Fibroblast of the aortic adventitia (primary cell): Measurements from ENCODE around the gene LINC01488. TPM values are rescaled to one million over a fixed set of nuclear protein-coding genes. Genes with fewer than 3 reads are reported as not detected.
A peak's percentile ranks its signal among the peaks of the same experiment; 100 is the strongest.

Experiments
- DNase-seq: peaks from one replicate; pipeline ENCODE4 v3.0.0-alpha.2; 2010; ENCODE audit warnings: low read depth
- H3K4me3 ChIP-seq: 2 replicates; pipeline ENCODE4 v1.5.1; 2011; ENCODE audit warnings: low read depth, mild to moderate bottlenecking, control low read depth, low read length, moderate library complexity
- total RNA-seq: library from RNA; depleted of rRNA; stranded (reverse); fragments of >200 nt; gene quantifications from 2 replicates; pipeline ENCODE4 v1.2.3, GENCODE V29; 2012; ENCODE audit warnings: low replicate concordance
- TF ChIP-seq, protein P1 (sequence below): IDR thresholded peaks from 2 replicates; pipeline ENCODE4 v1.5.1; 2011; ENCODE audit warnings: mild to moderate bottlenecking, low read length, control low read depth, inconsistent platforms; ENCODE audit not compliant: insufficient read depth

The LINC01488 gene
- total RNA-seq, 1 donor, result not detected

DNA sequence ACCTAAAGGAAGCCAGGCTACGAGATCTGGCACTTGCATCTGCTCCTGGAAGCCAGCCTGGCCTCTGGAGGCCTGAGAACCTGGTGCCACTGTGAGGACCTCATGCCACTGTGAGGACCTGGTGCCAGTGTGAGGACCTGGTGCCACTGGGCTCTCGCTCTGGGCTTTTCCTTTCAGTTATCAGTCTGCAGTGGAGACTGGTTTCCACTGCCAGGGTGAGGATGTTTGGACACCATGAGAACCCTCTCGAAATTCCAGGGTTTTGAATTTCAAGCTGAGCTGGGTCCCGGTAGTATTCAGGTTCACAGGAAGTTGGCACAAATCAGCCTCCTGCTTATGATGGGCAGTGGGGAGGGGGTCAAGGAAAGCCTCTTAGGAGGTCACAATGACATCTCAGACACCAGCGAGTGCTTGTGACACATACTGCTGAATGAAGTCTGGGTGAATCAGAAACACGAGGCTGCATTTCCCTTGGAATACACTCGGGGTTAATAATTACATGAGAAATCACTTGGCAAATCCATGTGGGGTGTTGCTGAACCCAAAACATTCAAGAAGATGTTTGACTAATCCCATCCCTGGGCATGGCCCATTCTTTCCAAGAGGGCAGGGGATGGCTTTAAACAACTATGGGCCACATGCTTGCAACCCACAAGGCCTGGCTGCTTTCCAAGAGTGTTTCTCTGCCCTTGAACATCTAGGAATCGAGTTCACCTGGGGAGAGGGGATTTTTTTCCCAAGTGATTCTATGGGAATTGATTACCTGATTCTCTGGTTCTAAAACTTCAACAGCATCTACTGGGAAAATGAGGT, 60.2 kb downstream of the LINC01488 start:
- H3K4me3 ChIP-seq, result no peak overlapping the region
- TF ChIP-seq, protein P1, sequence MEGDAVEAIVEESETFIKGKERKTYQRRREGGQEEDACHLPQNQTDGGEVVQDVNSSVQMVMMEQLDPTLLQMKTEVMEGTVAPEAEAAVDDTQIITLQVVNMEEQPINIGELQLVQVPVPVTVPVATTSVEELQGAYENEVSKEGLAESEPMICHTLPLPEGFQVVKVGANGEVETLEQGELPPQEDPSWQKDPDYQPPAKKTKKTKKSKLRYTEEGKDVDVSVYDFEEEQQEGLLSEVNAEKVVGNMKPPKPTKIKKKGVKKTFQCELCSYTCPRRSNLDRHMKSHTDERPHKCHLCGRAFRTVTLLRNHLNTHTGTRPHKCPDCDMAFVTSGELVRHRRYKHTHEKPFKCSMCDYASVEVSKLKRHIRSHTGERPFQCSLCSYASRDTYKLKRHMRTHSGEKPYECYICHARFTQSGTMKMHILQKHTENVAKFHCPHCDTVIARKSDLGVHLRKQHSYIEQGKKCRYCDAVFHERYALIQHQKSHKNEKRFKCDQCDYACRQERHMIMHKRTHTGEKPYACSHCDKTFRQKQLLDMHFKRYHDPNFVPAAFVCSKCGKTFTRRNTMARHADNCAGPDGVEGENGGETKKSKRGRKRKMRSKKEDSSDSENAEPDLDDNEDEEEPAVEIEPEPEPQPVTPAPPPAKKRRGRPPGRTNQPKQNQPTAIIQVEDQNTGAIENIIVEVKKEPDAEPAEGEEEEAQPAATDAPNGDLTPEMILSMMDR, result no peak
- peak; percentile 26 for DNase-seq

- DNase-seq, result no peak
- no peak overlapping the region for H3K4me3 ChIP-seq
- TF ChIP-seq, protein P1, result no peak
Measured at GRCh38 chr11:69542314-69543168, 61.1 kb downstream of the LINC01488 start.

Other genes with a start within 250 kb of the LINC01488 start
- gene MYEOV, start 187.5 kb upstream of the LINC01488 start, total RNA-seq, result 7.0 TPM in 1 of 2 replicates, not detected in the other
- 344 and 770 TPM in 2 replicates for gene CCND1, start 159.5 kb downstream of the LINC01488 start, total RNA-seq
- gene LTO1, start 193.7 kb downstream of the LINC01488 start, total RNA-seq, result 16.4 and 35.2 TPM in 2 replicates
- gene FGF19, start 222.4 kb downstream of the LINC01488 start, total RNA-seq, result not detected in 2 replicates